ENCODE results near the gene C1QTNF6.
A peak's percentile ranks its signal among the peaks of the same experiment; 100 is the strongest.

Gene C1QTNF6

GRCh38 chr22:37148742-37149665 lies 39.0 kb downstream of the C1QTNF6 start:
- H3K4me2 ChIP-seq (ENCODE audit: low read depth, low read length, poor library complexity, severe bottlenecking) = peak overlapping the region; percentile 96
- TF ChIP-seq EZH2phosphoT487 (IDR thresholded peaks at IDR 0.05; ENCODE audit: borderline replicate concordance) (no peak), CTCF (conservative IDR thresholded peaks at IDR 0.05; ENCODE audit: low read length) (no peak)
- H3K9ac ChIP-seq (ENCODE audit: low read depth, low read length, poor library complexity, severe bottlenecking) = peak overlapping the region; percentile 76
- H3K9me3 ChIP-seq (ENCODE audit: insufficient read depth, low read depth, low read length) = no peaks in the 10 kb centered on the region
- H3K4me1 ChIP-seq (ENCODE audit: insufficient read depth, low read length, poor library complexity, severe bottlenecking) = peaks cover 31% of the 10 kb centered on the region
- peak overlapping the region; percentile 75 for H3K4me3 ChIP-seq (ENCODE audit: low read length, poor library complexity, severe bottlenecking)
- H2AFZ ChIP-seq (ENCODE audit: low read length) = no peak overlapping the region
- no peaks in the 10 kb centered on the region for H4K20me1 ChIP-seq (ENCODE audit: insufficient read depth, low read length, poor library complexity, severe bottlenecking)
- H3K36me3 ChIP-seq (ENCODE audit: insufficient read depth, low read length) = no peaks in the 10 kb centered on the region
- H3K9me2 ChIP-seq (replicated peaks; ENCODE audit: low read depth, low read length) = no peaks in the 10 kb centered on the region
- no peaks in the 10 kb centered on the region for H3K27me3 ChIP-seq (ENCODE audit: insufficient read depth, low read length, poor library complexity, severe bottlenecking)
- H3F3A ChIP-seq (ENCODE audit: low read depth) = no peaks in the 10 kb centered on the region
- peaks cover 12% of the 10 kb centered on the region; the same call in 1 of the 2 replicates for H3K79me2 ChIP-seq (ENCODE audit: insufficient read depth, low read length)

GRCh38 chr22:37148031-37148651 lies 39.9 kb downstream of the C1QTNF6 start:
- no peaks in the 10 kb centered on the region for H3F3A ChIP-seq (ENCODE audit: low read depth)
- peak overlapping the region; percentile 75 for H3K4me3 ChIP-seq (ENCODE audit: low read length, poor library complexity, severe bottlenecking)
- no peaks in the 10 kb centered on the region for H3K36me3 ChIP-seq (ENCODE audit: insufficient read depth, low read length)
- TF ChIP-seq CTCF (conservative IDR thresholded peaks at IDR 0.05; ENCODE audit: low read length) (no peak; the same call in 1 of the 2 replicates), EZH2phosphoT487 (IDR thresholded peaks at IDR 0.05; ENCODE audit: borderline replicate concordance) (no peak)
- H3K9me3 ChIP-seq (ENCODE audit: insufficient read depth, low read depth, low read length) = no peaks in the 10 kb centered on the region
- H4K20me1 ChIP-seq (ENCODE audit: insufficient read depth, low read length, poor library complexity, severe bottlenecking) = no peaks in the 10 kb centered on the region
- peaks cover 31% of the 10 kb centered on the region for H3K4me1 ChIP-seq (ENCODE audit: insufficient read depth, low read length, poor library complexity, severe bottlenecking)
- H3K79me2 ChIP-seq (ENCODE audit: insufficient read depth, low read length) = peaks cover 12% of the 10 kb centered on the region; the same call in 1 of the 2 replicates
- peak overlapping the region; percentile 76 for H3K9ac ChIP-seq (ENCODE audit: low read depth, low read length, poor library complexity, severe bottlenecking)
- no peak overlapping the region for H2AFZ ChIP-seq (ENCODE audit: low read length)
- H3K9me2 ChIP-seq (replicated peaks; ENCODE audit: low read depth, low read length) = no peaks in the 10 kb centered on the region
- no peaks in the 10 kb centered on the region for H3K27me3 ChIP-seq (ENCODE audit: insufficient read depth, low read length, poor library complexity, severe bottlenecking)
- H3K4me2 ChIP-seq (ENCODE audit: low read depth, low read length, poor library complexity, severe bottlenecking) = peak overlapping the region; percentile 96

- no peaks in the 10 kb centered on the region for H3K9me2 ChIP-seq (replicated peaks; ENCODE audit: low read depth, low read length)
- no peaks in the 10 kb centered on the region for H3K27me3 ChIP-seq (ENCODE audit: insufficient read depth, low read length, poor library complexity, severe bottlenecking)
- H2AFZ ChIP-seq (ENCODE audit: low read length) = no peak overlapping the region
- no peaks in the 10 kb centered on the region for H3K9me3 ChIP-seq (ENCODE audit: insufficient read depth, low read depth, low read length)
- H3K4me1 ChIP-seq (ENCODE audit: insufficient read depth, low read length, poor library complexity, severe bottlenecking) = peaks cover 31% of the 10 kb centered on the region
- no peaks in the 10 kb centered on the region for H3F3A ChIP-seq (ENCODE audit: low read depth)
- TF ChIP-seq CTCF (conservative IDR thresholded peaks at IDR 0.05; ENCODE audit: low read length) = no peak
- no peak for TF ChIP-seq EZH2phosphoT487 (IDR thresholded peaks at IDR 0.05; ENCODE audit: borderline replicate concordance)
- no peaks in the 10 kb centered on the region for H4K20me1 ChIP-seq (ENCODE audit: insufficient read depth, low read length, poor library complexity, severe bottlenecking)
- H3K79me2 ChIP-seq (ENCODE audit: insufficient read depth, low read length) = peaks cover 12% of the 10 kb centered on the region; the same call in 1 of the 2 replicates
- H3K4me2 ChIP-seq (ENCODE audit: low read depth, low read length, poor library complexity, severe bottlenecking) = peak overlapping the region; percentile 96
- no peaks in the 10 kb centered on the region for H3K36me3 ChIP-seq (ENCODE audit: insufficient read depth, low read length)
- no peak overlapping the region for H3K4me3 ChIP-seq (ENCODE audit: low read length, poor library complexity, severe bottlenecking)
- no peak overlapping the region for H3K9ac ChIP-seq (ENCODE audit: low read depth, low read length, poor library complexity, severe bottlenecking)
These were observed 40.7 kb downstream of the C1QTNF6 start for GRCh38 chr22:37147186-37147990.

All from Loucy (cell line).